ENCODE results near the gene PIM3.

- TF ChIP-seq CTCF (IDR thresholded peaks at IDR 0.05; ENCODE audit: borderline replicate concordance, extremely low read depth, low read length, poor library complexity, severe bottlenecking): peak; percentile 79
- no peak for TF ChIP-seq EZH2 (IDR thresholded peaks at IDR 0.05; ENCODE audit: borderline replicate concordance, low read depth, low read length, severe bottlenecking)
Measured at GRCh38 chr22:49992921-49993648, 32.5 kb downstream of the PIM3 start.
